ELF-1 (cell line): ENCODE results near the gene BRIP1.
"Not testable (repeated sequence)": the region's sequence is repeated elsewhere in the genome, so short reads cannot be mapped to it uniquely, and the experiment has no call there.

Experiments
- DNase-seq: peaks from one replicate; pipeline ENCODE4 v3.0.0-alpha.2; 2016; ENCODE audit warnings: low read depth, low spot score

The BRIP1 gene

GRCh38 chr17:61699694-61700093, 163.6 kb downstream of the BRIP1 start:
- no peak for DNase-seq

GRCh38 chr17:61699032-61699431, 164.3 kb downstream of the BRIP1 start:
- DNase-seq = no peak

- DNase-seq = no peak
Measured at GRCh38 chr17:61698244-61698643, 165.1 kb downstream of the BRIP1 start.

DNA sequence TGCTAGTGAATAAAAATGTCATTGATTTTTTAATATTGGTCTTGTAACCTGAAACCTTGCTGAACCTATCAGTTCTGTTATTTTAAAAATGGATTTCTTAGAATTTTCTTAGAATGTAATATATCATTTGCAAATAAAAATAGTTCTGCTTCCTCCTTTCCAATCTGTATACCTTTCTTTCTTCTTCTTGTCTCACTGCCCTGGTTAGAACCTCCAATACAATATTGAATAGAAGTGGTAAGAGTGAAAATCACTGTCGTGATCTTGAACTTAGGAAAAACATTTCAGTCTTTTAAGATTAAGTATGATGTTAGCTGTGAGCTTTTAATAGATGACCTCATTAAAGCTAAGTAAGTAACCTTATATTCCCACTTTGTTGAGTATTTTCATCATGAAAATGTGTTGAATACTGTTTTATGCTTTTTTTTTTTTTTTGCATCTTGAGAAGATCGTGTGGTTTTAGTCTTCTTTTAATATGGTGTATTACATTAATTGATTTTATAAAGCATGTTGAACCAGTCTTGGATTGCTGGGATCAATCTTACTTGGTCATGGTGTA, 167.5 kb downstream of the BRIP1 start:
- no peak for DNase-seq

DNA sequence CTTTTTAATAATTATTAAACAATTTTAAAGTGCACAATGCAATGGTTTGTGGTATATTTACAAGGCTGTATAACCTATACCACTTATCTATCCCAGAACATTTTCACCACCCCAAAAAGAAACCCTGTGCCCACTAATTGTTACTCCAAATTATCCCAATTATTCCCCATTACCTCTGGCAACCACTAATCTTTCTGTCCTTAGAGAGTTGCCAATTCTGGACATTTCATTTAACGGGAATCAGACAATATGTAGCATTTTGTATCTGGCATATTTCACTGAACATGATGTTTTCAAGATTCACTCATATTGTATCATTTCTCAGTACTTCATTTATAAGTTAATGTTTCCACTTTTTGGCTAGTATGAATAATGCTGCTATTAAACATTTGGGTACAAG, 169.2 kb downstream of the BRIP1 start:
- DNase-seq = no peak

- DNase-seq = no peak
Measured at GRCh38 chr17:61689610-61690180, 173.6 kb downstream of the BRIP1 start.

DNA sequence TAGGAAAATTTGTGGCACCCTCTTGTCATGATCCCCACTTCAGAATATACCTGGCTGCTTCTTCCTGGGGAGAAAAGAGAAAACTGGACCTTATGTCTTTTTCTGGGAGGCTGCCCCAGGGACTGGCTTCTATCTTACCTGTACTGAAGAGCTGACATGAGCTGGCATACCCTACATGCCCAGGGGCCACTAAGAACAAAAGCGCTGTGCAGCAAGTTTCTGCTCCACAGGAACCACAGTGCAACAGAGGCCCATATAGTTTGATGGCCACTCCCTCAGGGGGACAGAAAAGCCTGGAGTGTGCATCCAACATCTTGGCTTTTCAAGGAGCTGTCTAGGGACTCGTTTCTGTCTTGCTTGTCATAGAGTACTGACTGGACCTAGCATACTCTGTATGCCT, 175.6 kb downstream of the BRIP1 start:
- peak; percentile 51 for DNase-seq

- no peak for DNase-seq
Measured at GRCh38 chr17:61686113-61686512, 177.2 kb downstream of the BRIP1 start.

DNA sequence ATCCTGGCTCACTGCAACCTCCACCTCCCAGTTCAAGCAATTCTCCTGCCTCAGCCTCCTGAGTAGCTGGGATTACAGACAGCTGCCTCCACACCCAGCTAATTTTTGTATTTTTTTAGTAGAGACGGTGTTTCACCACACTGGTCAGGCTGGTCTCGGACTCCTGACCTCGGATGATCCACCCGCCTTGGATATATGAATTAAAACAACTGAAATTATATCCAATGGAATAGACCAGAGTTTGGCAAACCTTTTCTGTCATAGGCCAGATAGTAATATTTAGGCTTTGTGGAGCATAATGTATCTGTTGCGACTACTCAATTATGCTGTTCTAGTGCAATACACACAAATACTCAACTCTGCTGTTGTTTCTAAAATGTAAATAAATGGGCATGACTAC, 178.5 kb downstream of the BRIP1 start:
- DNase-seq = no peak

DNA sequence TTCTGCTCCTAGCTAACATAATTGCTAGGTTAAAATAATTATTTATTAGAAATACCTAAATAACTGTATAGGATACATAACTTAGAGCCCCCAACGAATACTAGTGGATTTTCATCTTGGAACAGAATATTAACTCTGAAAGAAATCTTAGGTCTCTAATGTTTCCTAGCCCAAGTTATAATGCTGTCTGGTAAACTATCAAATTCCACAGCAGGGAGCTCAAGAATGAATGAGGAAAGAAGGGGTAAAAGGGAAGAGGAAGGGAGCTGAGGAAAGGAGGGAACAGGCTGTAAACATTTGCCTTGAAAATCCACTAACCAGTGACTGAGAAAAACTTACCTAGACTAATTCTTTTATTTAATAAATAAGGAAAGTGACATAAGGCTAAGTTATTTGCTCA, 179.2 kb downstream of the BRIP1 start:
- DNase-seq = no peak

DNA sequence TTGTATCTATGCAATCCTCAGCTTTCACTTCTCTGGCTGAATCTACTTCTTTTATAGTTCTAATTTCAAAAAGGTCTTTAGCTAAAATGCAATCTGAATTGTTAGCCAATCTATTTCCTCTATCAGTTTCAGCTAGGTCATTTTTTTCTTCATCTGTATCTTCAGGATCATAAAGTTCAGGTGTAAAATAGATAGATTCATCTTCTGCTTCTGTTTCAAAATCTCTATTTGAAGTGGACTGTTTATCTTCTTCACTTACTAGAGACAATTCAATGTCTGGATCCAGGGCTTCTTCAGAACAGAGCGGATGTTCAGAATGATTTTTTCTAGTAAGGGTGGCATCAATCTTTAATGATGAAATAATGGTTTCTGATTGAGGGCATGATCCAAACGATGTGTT, 179.9 kb downstream of the BRIP1 start:
- DNase-seq = no peak

GRCh38 chr17:61680921-61681320, 182.4 kb downstream of the BRIP1 start:
- no peak for DNase-seq

- no peak for DNase-seq
Measured at GRCh38 chr17:61678339-61678738, 185.0 kb downstream of the BRIP1 start.

GRCh38 chr17:61677150-61677811, 186.0 kb downstream of the BRIP1 start:
- DNase-seq = not testable (repeated sequence)

DNA sequence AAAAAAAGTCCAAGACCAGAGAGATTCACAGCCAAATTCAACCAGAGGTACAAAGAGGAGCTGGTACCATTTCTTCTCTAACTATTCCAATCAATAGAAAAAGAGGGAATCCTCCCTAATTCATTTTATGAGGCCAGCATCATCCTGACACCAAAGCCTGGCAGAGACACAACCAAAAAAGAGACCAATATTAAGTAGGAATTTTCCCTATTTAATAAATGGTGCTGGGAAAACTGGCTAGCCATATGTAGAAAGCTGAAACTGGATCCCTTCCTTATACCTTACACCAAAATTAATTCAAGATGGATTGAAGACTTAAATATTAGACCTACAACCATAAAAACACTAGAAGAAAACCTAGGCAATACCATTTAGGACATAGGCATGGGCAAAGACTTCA, 186.8 kb downstream of the BRIP1 start:
- not testable (repeated sequence) for DNase-seq

GRCh38 chr17:61674609-61675008, 188.7 kb downstream of the BRIP1 start:
- DNase-seq = not testable (repeated sequence)

GRCh38 chr17:61673019-61673897, 190.1 kb downstream of the BRIP1 start:
- DNase-seq = not testable (repeated sequence)

DNA sequence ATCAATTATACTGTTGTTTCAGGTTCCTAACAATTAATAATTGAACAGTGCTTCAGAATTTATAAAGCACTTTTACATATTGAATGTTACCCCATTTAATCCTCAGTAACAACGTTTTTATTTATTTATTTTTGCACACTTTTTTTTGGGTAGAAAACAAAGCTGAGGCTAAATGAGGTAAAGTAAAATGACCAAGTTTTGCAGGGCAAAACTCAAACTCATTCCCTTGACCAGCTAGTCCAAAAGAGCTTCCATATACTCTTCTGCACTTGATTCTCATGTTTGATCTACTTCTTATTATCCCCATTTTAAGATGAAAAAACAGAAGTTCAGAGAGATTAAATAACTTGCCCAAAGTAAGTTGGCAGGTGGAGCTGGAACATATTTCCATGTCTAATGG, 191.2 kb downstream of the BRIP1 start:
- DNase-seq = no peak

DNA sequence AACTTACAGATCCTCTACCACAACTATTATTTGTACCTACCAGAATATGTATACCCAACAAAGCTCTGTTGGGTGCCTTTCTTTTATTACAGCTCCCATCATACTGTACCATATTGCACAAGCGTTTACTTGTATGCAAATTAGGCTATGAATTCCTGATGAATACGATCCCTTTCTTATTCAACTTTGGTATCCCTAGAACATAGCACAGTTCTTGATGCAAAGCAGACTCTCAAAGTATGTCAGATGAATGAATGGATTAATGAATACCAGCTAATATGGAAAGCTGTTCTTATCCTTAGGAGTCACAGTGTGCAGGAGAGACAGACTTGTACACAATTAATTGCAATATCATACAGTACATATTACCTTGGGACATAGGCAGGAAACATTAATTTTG, 192.6 kb downstream of the BRIP1 start:
- no peak for DNase-seq

DNA sequence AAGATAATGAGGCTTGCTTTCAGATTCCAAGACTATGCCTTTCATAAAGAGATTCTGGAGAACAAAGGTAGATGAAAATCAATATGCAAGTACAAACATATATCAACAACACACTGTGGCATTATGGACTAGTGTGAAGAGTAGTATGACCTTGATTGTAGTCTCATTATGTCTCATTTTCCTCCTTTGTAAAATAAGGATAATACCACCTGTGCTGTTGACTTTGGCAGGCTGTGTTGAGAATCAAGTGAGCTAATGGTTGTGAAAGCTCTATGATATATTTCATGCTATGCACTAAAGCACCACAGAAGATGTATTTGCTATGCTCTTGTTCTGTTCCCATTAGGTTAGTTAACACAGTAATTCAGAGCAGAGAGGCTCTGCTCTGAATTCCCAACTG, 193.8 kb downstream of the BRIP1 start:
- no peak for DNase-seq

- no peak for DNase-seq
Measured at GRCh38 chr17:61668486-61668885, 194.8 kb downstream of the BRIP1 start.

- DNase-seq = not testable (repeated sequence)
Measured at GRCh38 chr17:61666406-61667088, 196.8 kb downstream of the BRIP1 start.
